NCI-H345 (cell line): ENCODE measurements around the gene ROBO3.

Experiments
- DNase-seq: peaks from one replicate; lab custom pipeline; 2025; lab: John Stamatoyannopoulos, UW

ROBO3 gene

GRCh38 chr11:124865181-124865901 lies at the start of gene ROBO3:
Gene ROBO3, plus strand, starts transcription at chr11:124865432. Its CDS starts 146 bp downstream, at chr11:124865578.
- DNase-seq: peak; percentile 41

- no peak for DNase-seq
These were observed 48.2 kb upstream of the ROBO3 start for GRCh38 chr11:124817036-124817435.

- no peak for DNase-seq
These were observed 43.1 kb upstream of the ROBO3 start for GRCh38 chr11:124821995-124822730.

- no peak for DNase-seq
These were observed 41.5 kb upstream of the ROBO3 start for GRCh38 chr11:124823512-124824376.

- DNase-seq: no peak
These were observed 39.4 kb upstream of the ROBO3 start for GRCh38 chr11:124825876-124826275.

- no peak for DNase-seq
These were observed 35.2 kb upstream of the ROBO3 start for GRCh38 chr11:124829986-124830385.

GRCh38 chr11:124830749-124831148 lies 34.5 kb upstream of the ROBO3 start:
- DNase-seq: no peak

GRCh38 chr11:124831897-124832296 lies 33.3 kb upstream of the ROBO3 start:
- DNase-seq: no peak

- DNase-seq: no peak
These were observed 32.7 kb upstream of the ROBO3 start for GRCh38 chr11:124832571-124832970.

GRCh38 chr11:124834526-124835180 lies 30.6 kb upstream of the ROBO3 start:
- DNase-seq: no peak

- no peak for DNase-seq
These were observed 29.3 kb upstream of the ROBO3 start for GRCh38 chr11:124835918-124836317.

- DNase-seq: peak; percentile 72
These were observed 27.8 kb upstream of the ROBO3 start for GRCh38 chr11:124837491-124837856.

- DNase-seq: no peak
These were observed 26.5 kb upstream of the ROBO3 start for GRCh38 chr11:124838805-124839127.

GRCh38 chr11:124839128-124839971 lies 25.9 kb upstream of the ROBO3 start:
- peak; percentile 27 for DNase-seq

- DNase-seq: no peak
These were observed 25.1 kb upstream of the ROBO3 start for GRCh38 chr11:124839972-124840621.

- no peak for DNase-seq
These were observed 24.6 kb upstream of the ROBO3 start for GRCh38 chr11:124840666-124841065.

GRCh38 chr11:124841201-124841600 lies 24.0 kb upstream of the ROBO3 start:
- DNase-seq: no peak

- no peak for DNase-seq
These were observed 23.4 kb upstream of the ROBO3 start for GRCh38 chr11:124841840-124842239.

- no peak for DNase-seq
These were observed 22.9 kb upstream of the ROBO3 start for GRCh38 chr11:124842305-124842704.

- DNase-seq: no peak
These were observed 21.7 kb upstream of the ROBO3 start for GRCh38 chr11:124843616-124843910.

- no peak for DNase-seq
These were observed 20.6 kb upstream of the ROBO3 start for GRCh38 chr11:124844664-124845079.
